Right renal cortex interstitium (tissue), 3 donors: ENCODE results near the gene CFAP47. TPM values are rescaled to one million over a fixed set of nuclear protein-coding genes. Genes with fewer than 3 reads are reported as not detected.

Experiments
- polyA plus RNA-seq, 3 donors: library from polyadenylated mRNA; unstranded; fragments of 120-200 nt; gene quantifications; one replicate each; pipeline ENCODE4 v1.2.1, GENCODE V29; 2013; ENCODE audit not compliant: insufficient read length in 3 of 3

Gene CFAP47
- polyA plus RNA-seq, 3 donors = 0.46 to 0.75 (median 0.52) TPM

Other genes with a start within 250 kb of the CFAP47 start
- not detected for gene MAGEB16, start 121.4 kb upstream of the CFAP47 start, polyA plus RNA-seq